ENCODE results near the gene ALDOC. TPM values are rescaled to one million over a fixed set of nuclear protein-coding genes. Genes with fewer than 3 reads are reported as not detected.
A peak's percentile ranks its signal among the peaks of the same experiment; 100 is the strongest.

The ALDOC gene
- total RNA-seq, 3 donors from 2014 or later: 19.7 to 191 (median 40.7) TPM

DNA sequence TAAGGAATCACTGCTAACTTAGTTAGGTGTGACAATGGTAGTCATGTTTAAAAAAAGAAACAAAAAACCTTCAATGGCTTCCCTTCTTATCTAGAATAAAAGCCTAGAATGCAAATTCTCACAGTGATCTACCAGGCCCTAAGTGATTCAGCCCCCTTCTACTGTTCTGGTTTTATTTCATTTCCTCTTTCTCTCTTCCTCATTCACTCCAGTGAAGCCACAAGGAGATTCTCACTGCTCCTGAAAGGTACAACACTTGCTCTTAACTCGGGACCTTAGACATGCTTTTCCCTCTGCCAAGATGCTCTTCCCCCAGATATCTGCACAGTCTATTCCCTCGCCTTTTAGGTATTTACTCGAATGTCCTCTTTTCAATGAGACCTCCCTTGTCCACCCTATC lies 9.1 kb downstream of the ALDOC start:
- H3K4me3 ChIP-seq: no peak overlapping the region
- TF ChIP-seq, protein P1, sequence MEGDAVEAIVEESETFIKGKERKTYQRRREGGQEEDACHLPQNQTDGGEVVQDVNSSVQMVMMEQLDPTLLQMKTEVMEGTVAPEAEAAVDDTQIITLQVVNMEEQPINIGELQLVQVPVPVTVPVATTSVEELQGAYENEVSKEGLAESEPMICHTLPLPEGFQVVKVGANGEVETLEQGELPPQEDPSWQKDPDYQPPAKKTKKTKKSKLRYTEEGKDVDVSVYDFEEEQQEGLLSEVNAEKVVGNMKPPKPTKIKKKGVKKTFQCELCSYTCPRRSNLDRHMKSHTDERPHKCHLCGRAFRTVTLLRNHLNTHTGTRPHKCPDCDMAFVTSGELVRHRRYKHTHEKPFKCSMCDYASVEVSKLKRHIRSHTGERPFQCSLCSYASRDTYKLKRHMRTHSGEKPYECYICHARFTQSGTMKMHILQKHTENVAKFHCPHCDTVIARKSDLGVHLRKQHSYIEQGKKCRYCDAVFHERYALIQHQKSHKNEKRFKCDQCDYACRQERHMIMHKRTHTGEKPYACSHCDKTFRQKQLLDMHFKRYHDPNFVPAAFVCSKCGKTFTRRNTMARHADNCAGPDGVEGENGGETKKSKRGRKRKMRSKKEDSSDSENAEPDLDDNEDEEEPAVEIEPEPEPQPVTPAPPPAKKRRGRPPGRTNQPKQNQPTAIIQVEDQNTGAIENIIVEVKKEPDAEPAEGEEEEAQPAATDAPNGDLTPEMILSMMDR (IDR thresholded peaks at IDR 0.05): no peak
- TF ChIP-seq POLR2AphosphoS5 (IDR thresholded peaks at IDR 0.05): no peak
- TF ChIP-seq POLR2A (IDR thresholded peaks at IDR 0.05): no peak
- no peaks in the 10 kb centered on the region for H3K4me1 ChIP-seq
- no peaks in the 10 kb centered on the region for H3K27me3 ChIP-seq
- no peaks in the 10 kb centered on the region for H3K9me3 ChIP-seq
- no peak for DNase-seq (ENCODE audit: low spot score in 2 of 2)
- intact Hi-C loops (cut with DNase I; ENCODE audit: low total_unique reads): no loop called here
- no peak overlapping the region for H3K27ac ChIP-seq
- H3K36me3 ChIP-seq: no peaks in the 10 kb centered on the region

DNA sequence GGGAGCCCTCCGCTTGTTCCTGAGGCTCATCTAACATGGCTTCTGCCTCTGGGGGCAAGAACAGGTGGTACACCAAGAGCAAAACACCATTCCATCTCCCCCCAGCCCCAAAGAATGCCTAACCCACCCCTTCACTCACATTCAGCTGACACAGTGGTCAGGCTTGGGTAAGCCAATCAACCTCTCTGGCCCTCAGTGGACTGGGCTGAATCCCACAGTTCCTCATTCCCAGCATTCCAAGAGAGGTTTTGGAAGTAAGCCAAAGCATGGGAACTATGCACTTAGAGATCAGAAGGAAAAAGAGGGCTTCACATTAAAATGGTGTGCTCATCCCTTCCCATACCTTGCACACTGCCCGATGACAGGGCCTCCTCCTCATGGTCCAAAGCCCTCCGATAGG lies 13.2 kb downstream of the ALDOC start:
- Histone ChIP-seq H3K27ac (no peak overlapping the region), H3K4me3 (no peak overlapping the region), H3K9me3 (no peaks in the 10 kb centered on the region), H3K4me1 (no peaks in the 10 kb centered on the region), H3K27me3 (no peaks in the 10 kb centered on the region), H3K36me3 (no peaks in the 10 kb centered on the region)
- TF ChIP-seq, protein P1 (IDR thresholded peaks at IDR 0.05): no peak
- TF ChIP-seq POLR2A (IDR thresholded peaks at IDR 0.05): no peak
- TF ChIP-seq POLR2AphosphoS5 (IDR thresholded peaks at IDR 0.05): no peak
- intact Hi-C loops (cut with DNase I; ENCODE audit: low total_unique reads): loop anchor here (2.0 kb wide), 1 partner anchor 65 kb away; no protein-coding TSS in a partner anchor
- DNase-seq (ENCODE audit: low spot score in 2 of 2): no peak

DNA sequence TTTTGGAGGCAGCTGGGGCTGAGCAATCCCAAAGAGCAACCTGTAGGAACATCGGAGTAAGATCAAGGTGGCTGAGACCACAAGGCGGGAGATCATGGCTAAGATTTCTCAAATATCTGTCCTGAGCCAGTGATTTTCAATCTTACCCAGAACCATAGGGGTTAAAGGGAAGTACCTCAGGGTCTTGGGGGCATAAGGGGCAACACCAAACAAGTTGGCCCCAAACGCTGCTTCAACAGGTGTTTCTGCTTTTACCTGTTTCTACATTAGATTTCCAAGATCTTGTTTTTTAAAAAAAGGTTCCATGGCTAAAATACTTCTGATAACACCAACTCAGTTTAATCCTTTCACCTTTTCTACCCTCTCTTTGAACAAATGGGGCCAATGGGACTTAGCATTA lies 21.7 kb downstream of the ALDOC start:
- H3K9me3 ChIP-seq: no peaks in the 10 kb centered on the region
- TF ChIP-seq POLR2A (IDR thresholded peaks at IDR 0.05): no peak
- TF ChIP-seq POLR2AphosphoS5 (IDR thresholded peaks at IDR 0.05): no peak
- TF ChIP-seq, protein P1 (IDR thresholded peaks at IDR 0.05): no peak
- no peak overlapping the region for H3K27ac ChIP-seq
- intact Hi-C loops (cut with DNase I; ENCODE audit: low total_unique reads): no loop called here
- H3K36me3 ChIP-seq: peaks cover 10% of the 10 kb centered on the region
- H3K4me1 ChIP-seq: peaks cover 0 to 10% of the 10 kb centered on the region in 2 donors
- DNase-seq (ENCODE audit: low spot score in 2 of 2): no peak
- no peak overlapping the region for H3K4me3 ChIP-seq
- no peaks in the 10 kb centered on the region for H3K27me3 ChIP-seq

DNA sequence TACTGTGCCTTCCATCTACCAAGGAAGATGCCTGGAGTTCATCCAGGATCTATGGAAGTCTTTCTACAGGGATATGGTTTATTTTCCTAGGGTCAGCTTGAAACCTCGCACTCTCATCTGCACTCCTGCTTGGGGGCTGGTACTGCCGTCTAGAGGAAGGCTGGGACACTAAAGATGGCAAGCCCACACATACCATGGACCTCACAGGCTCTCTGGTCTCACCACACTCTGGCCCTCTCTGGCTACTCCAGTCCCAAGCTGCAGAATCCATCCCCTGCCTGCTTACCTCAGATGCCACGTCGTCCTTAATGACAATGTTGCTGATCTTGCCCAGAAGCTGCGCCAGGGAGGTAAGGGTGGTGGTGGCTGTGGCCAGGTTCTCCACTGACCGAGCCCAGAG lies 22.1 kb downstream of the ALDOC start:
- TF ChIP-seq POLR2A (IDR thresholded peaks at IDR 0.05): no peak
- TF ChIP-seq POLR2AphosphoS5 (IDR thresholded peaks at IDR 0.05): no peak
- TF ChIP-seq, protein P1 (IDR thresholded peaks at IDR 0.05): no peak
- intact Hi-C loops (cut with DNase I; ENCODE audit: low total_unique reads): no loop called here
- Histone ChIP-seq H3K36me3 (peaks cover 10% of the 10 kb centered on the region), H3K27me3 (no peaks in the 10 kb centered on the region), H3K9me3 (no peaks in the 10 kb centered on the region), H3K27ac (no peak overlapping the region), H3K4me3 (no peak overlapping the region), H3K4me1 (peaks cover 0 to 10% of the 10 kb centered on the region in 2 donors)
- DNase-seq (ENCODE audit: low spot score in 2 of 2): no peak

DNA sequence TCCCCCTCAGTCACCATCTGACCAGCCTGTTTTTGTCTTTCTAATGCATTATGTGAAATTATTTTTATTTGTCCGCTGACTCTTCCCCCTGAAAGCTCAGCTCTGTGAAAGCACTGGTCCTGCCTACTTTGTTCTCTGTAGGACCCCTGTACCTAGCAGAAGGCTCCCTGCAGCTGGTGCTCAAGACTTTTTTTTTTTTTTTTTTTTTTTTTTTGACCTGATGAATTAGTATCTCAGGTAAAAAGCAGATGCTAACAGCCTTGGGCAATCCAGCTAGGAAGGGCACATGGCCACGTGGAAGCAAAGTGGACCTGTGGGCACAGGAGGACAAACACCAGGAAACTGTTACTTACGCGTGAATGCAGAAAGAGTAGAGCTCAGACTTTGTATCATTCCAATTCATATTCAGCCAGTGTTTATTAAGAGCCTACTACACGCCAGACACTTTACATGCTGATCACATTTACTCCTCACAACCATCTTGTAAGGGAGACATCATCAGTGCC lies 23.6 kb downstream of the ALDOC start:
- Histone ChIP-seq H3K4me1 (peaks cover 0 to 10% of the 10 kb centered on the region in 2 donors), H3K36me3 (peaks cover 10% of the 10 kb centered on the region), H3K27ac (peak overlapping the region in 1 of 2 donors; percentile 66), H3K4me3 (peak overlapping the region in 2 of 3 donors; percentile 81 to 95), H3K9me3 (no peaks in the 10 kb centered on the region), H3K27me3 (no peaks in the 10 kb centered on the region)
- TF ChIP-seq POLR2A (IDR thresholded peaks at IDR 0.05) (no peak), POLR2AphosphoS5 (IDR thresholded peaks at IDR 0.05) (no peak)
- TF ChIP-seq, protein P1 (IDR thresholded peaks at IDR 0.05): no peak
- DNase-seq (ENCODE audit: low spot score in 2 of 2): no peak
- intact Hi-C loops (cut with DNase I; ENCODE audit: low total_unique reads): no loop called here

All from breast epithelium (tissue), 4 donors.